Measurements from ENCODE around the gene HDAC11.
"Not testable (repeated sequence)": the region's sequence is repeated elsewhere in the genome, so short reads cannot be mapped to it uniquely, and the experiment has no call there.

HDAC11 gene

GRCh38 chr3:13508496-13508895, 28.4 kb downstream of the HDAC11 start:
- no peak for DNase-seq

GRCh38 chr3:13509059-13509815, 29.1 kb downstream of the HDAC11 start:
- DNase-seq = no peak

GRCh38 chr3:13509816-13510192, 29.7 kb downstream of the HDAC11 start:
- no peak for DNase-seq

GRCh38 chr3:13512451-13512850, 32.3 kb downstream of the HDAC11 start:
- no peak for DNase-seq

GRCh38 chr3:13513051-13513912, 33.2 kb downstream of the HDAC11 start:
- no peak for DNase-seq

GRCh38 chr3:13513913-13514517, 33.9 kb downstream of the HDAC11 start:
- DNase-seq = no peak

- no peak for DNase-seq
Observed at GRCh38 chr3:13514639-13515435, 34.7 kb downstream of the HDAC11 start.

GRCh38 chr3:13515786-13516759, 36.0 kb downstream of the HDAC11 start:
- DNase-seq = no peak

- DNase-seq = no peak
Observed at GRCh38 chr3:13516760-13517135, 36.6 kb downstream of the HDAC11 start.

- DNase-seq = no peak
Observed at GRCh38 chr3:13517253-13517977, 37.3 kb downstream of the HDAC11 start.

- no peak for DNase-seq
Observed at GRCh38 chr3:13518516-13518953, 38.4 kb downstream of the HDAC11 start.

GRCh38 chr3:13519006-13519791, 39.1 kb downstream of the HDAC11 start:
- no peak for DNase-seq

- no peak for DNase-seq
Observed at GRCh38 chr3:13520326-13520880, 40.3 kb downstream of the HDAC11 start.

GRCh38 chr3:13521309-13521708, 41.2 kb downstream of the HDAC11 start:
- no peak for DNase-seq

GRCh38 chr3:13521749-13522148, 41.6 kb downstream of the HDAC11 start:
- not testable (repeated sequence) for DNase-seq

- DNase-seq = no peak
Observed at GRCh38 chr3:13522236-13522635, 42.1 kb downstream of the HDAC11 start.

- no peak for DNase-seq
Observed at GRCh38 chr3:13524979-13525669, 45.0 kb downstream of the HDAC11 start.

- DNase-seq = no peak
Observed at GRCh38 chr3:13525827-13526625, 45.9 kb downstream of the HDAC11 start.

All from NCI-H1930 (cell line).